ENCODE data around the gene TRABD2B. TPM values are rescaled to one million over a fixed set of nuclear protein-coding genes. Genes with fewer than 3 reads are reported as not detected.

The TRABD2B gene
- total and polyA plus RNA-seq, 2 donors (not counting 3 experiments of a cell fraction or from before 2014, with no cell fraction given): not detected

DNA sequence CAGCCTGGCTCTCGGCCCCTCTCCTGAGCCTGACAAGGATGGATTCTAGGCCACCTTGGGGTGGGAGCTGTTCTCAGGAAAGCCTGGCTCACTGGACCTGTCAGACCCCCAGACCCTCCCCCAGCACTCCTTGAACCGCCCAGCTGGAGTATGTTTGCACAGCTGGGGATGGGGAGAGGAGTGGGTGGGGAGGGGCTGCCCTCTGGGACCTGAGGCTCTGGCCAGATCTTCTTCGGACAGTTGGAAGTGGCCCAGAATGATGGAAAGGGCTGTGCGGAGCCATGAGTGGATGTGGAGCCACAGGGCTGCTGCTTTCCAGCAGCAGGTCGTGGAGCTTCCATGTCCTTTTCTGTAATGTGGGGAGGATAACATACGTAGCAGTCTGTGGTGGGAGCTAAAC is 43.0 kb upstream of the TRABD2B start:
- Histone ChIP-seq H3K27me3 (ENCODE audit: control insufficient read depth in 2 of 2, insufficient read depth in 2 of 2, low read length in 2 of 2) (no peaks in the 10 kb centered on the region), H3K27ac (ENCODE audit: insufficient read depth, low read depth, low read length) (no peak overlapping the region), H3K4me1 (ENCODE audit: control insufficient read depth, extremely low read depth, insufficient read depth, low read length) (no peaks in the 10 kb centered on the region), H4K20me1 (replicated peaks; ENCODE audit: control insufficient read depth, extremely low read depth, insufficient read depth, low read length) (no peaks in the 10 kb centered on the region), H3K4me2 (ENCODE audit: insufficient read depth, low read length) (no peak overlapping the region), H3K79me2 (ENCODE audit: control insufficient read depth, insufficient read depth, low read length) (no peaks in the 10 kb centered on the region), H3K9me1 (replicated peaks; ENCODE audit: control insufficient read depth, extremely low read depth, insufficient read depth, low read length) (no peaks in the 10 kb centered on the region), H2AFZ (ENCODE audit: low read depth, low read length) (no peak overlapping the region), H3K9me3 (replicated peaks; ENCODE audit: control insufficient read depth, insufficient read depth, low read length) (no peaks in the 10 kb centered on the region), H3K36me3 (ENCODE audit: control insufficient read depth in 2 of 2, extremely low read depth in 1 of 2, insufficient read depth in 2 of 2, low read length in 2 of 2) (no peaks in the 10 kb centered on the region), H3K4me3 (replicated peaks in 1 of 3; ENCODE audit: insufficient read depth in 1 of 3, low read depth in 1 of 3, low read length in 3 of 3) (no peak overlapping the region), H3K9ac (replicated peaks; ENCODE audit: extremely low read depth, insufficient read depth, low read length) (no peak overlapping the region)
- dilution Hi-C loops (cut with MboI; ENCODE audit: extremely low pct_ligation_motif_present, low sequenced_read_pairs): no loop called here
- FAIRE-seq (no peak), DNase-seq (ENCODE audit: low read depth, low spot score) (no peak)
- no TSS peak for BruUV-seq (replicated peaks)
- intact Hi-C loops (cut with micrococcal nuclease): no loop called here
- CTCF ChIA-PET: interaction anchor here (1.0 to 1.2 kb wide), 2 partner anchors 18 to 43 kb away, joined by 3 to 4 read pairs; partner anchors contain the start of gene TRABD2B
- POLR2A ChIA-PET: no interaction called here
- no peak for TF ChIP-seq EZH2 (IDR thresholded peaks at IDR 0.05; ENCODE audit: borderline replicate concordance, low read depth, low read length, severe bottlenecking)
- no peak for TF ChIP-seq GATA2 (IDR thresholded peaks at IDR 0.05; ENCODE audit: insufficient read depth, insufficient read length, low read depth, low read length)
- TF ChIP-seq, protein P1, sequence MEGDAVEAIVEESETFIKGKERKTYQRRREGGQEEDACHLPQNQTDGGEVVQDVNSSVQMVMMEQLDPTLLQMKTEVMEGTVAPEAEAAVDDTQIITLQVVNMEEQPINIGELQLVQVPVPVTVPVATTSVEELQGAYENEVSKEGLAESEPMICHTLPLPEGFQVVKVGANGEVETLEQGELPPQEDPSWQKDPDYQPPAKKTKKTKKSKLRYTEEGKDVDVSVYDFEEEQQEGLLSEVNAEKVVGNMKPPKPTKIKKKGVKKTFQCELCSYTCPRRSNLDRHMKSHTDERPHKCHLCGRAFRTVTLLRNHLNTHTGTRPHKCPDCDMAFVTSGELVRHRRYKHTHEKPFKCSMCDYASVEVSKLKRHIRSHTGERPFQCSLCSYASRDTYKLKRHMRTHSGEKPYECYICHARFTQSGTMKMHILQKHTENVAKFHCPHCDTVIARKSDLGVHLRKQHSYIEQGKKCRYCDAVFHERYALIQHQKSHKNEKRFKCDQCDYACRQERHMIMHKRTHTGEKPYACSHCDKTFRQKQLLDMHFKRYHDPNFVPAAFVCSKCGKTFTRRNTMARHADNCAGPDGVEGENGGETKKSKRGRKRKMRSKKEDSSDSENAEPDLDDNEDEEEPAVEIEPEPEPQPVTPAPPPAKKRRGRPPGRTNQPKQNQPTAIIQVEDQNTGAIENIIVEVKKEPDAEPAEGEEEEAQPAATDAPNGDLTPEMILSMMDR (IDR thresholded peaks at IDR 0.05; ENCODE audit: extremely low read depth in 1 of 2, insufficient read depth in 1 of 2, low read depth in 1 of 2, low read length in 2 of 2): no peak
- no peak for TF ChIP-seq FOS (IDR thresholded peaks at IDR 0.05; ENCODE audit: borderline replicate concordance, insufficient read depth, low read length)
- no peak for TF ChIP-seq JUN (IDR thresholded peaks at IDR 0.05; ENCODE audit: borderline replicate concordance, insufficient read depth, insufficient read length, low read depth)
- TF ChIP-seq, protein P2, sequence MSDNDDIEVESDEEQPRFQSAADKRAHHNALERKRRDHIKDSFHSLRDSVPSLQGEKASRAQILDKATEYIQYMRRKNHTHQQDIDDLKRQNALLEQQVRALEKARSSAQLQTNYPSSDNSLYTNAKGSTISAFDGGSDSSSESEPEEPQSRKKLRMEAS (IDR thresholded peaks at IDR 0.05; ENCODE audit: insufficient read depth, insufficient read length): no peak
